HepG2 (cell line): Measurements from ENCODE around the gene DHRS11. TPM values are rescaled to one million over a fixed set of nuclear protein-coding genes. Genes with fewer than 3 reads are reported as not detected.

Experiments used
- ATF6 ChIP-seq: sonication (generic); formaldehyde crosslinking; conservative IDR thresholded peaks from 2 replicates; pipeline ENCODE4 v1.4.0; 2020; ENCODE audit warnings: missing genetic modification reagents
- GATAD2A ChIP-seq: IDR thresholded peaks from 2 replicates; pipeline ENCODE4 v1.6.1; 2016
- IRF1 ChIP-seq: sonication (generic); formaldehyde crosslinking; IDR thresholded peaks from 2 replicates; pipeline ENCODE4 v1.4.0; 2020; ENCODE audit warnings: low read depth, mild to moderate bottlenecking, missing genetic modification reagents
- MBD4 ChIP-seq: IDR thresholded peaks from 2 replicates; pipeline ENCODE4 v1.6.1; 2012; ENCODE audit warnings: low read length, inconsistent platforms, borderline replicate concordance
- POLR2A ChIP-seq, 2 experiments: IDR thresholded peaks; 2 replicates each; pipeline ENCODE4 v1.6.1; 2011; ENCODE audit warnings: low read depth in 2 of 2, low read length in 2 of 2, mild to moderate bottlenecking in 1 of 2, moderate library complexity in 1 of 2; ENCODE audit not compliant: insufficient read depth in 1 of 2
- RBM39 ChIP-seq: fragments of 200-400 bp; formaldehyde crosslinking; IDR thresholded peaks from one replicate; pipeline ENCODE4 v1.6.1; 2018; ENCODE audit warnings: antibody characterized with exemption, mild to moderate bottlenecking, low read depth, low read length; ENCODE audit not compliant: poor library complexity, severe bottlenecking
- TEAD3 ChIP-seq: optimal IDR thresholded peaks from 2 replicates; pipeline ENCODE3; 2016; ENCODE audit warnings: borderline replicate concordance
- THAP11 ChIP-seq: IDR thresholded peaks from 2 replicates; pipeline ENCODE4 v1.6.1; 2016; ENCODE audit warnings: missing biosample characterization, missing genetic modification reagents
- ZBTB1 ChIP-seq: sonication (generic); formaldehyde crosslinking; IDR thresholded peaks from 2 replicates; pipeline ENCODE4 v1.4.0; 2020; ENCODE audit warnings: missing genetic modification reagents, borderline replicate concordance
- ZBTB3 ChIP-seq: sonication (generic); formaldehyde crosslinking; IDR thresholded peaks from 2 replicates; pipeline ENCODE4 v1.4.0; 2020; ENCODE audit warnings: low read depth, mild to moderate bottlenecking, moderate library complexity, missing genetic modification reagents, borderline replicate concordance
- ZNF230 ChIP-seq: sonication (generic); formaldehyde crosslinking; IDR thresholded peaks from 2 replicates; pipeline ENCODE4 v1.4.0; 2020; ENCODE audit warnings: mild to moderate bottlenecking, missing genetic modification reagents
- ZNF670 ChIP-seq: sonication (generic); formaldehyde crosslinking; IDR thresholded peaks from 2 replicates; pipeline ENCODE4 v1.8.0; 2022; ENCODE audit warnings: mild to moderate bottlenecking, missing genetic modification reagents, borderline replicate concordance
- ZNF749 ChIP-seq: sonication (generic); formaldehyde crosslinking; IDR thresholded peaks from 2 replicates; pipeline ENCODE4 v1.8.0; 2022; ENCODE audit warnings: mild to moderate bottlenecking, missing genetic modification reagents, moderate library complexity, borderline replicate concordance
- ZNF891 ChIP-seq: sonication (generic); formaldehyde crosslinking; IDR thresholded peaks from 2 replicates; pipeline ENCODE4 v1.5.0; 2020; ENCODE audit warnings: mild to moderate bottlenecking, missing genetic modification reagents
- ZSCAN30 ChIP-seq: sonication (generic); formaldehyde crosslinking; IDR thresholded peaks from 2 replicates; pipeline ENCODE4 v1.5.0; 2020; ENCODE audit warnings: mild to moderate bottlenecking, missing genetic modification reagents
- polyA plus RNA-seq, 8 experiments: library from polyadenylated mRNA; depleted of rRNA in 3 of 8; stranded (reverse) in 7 of 8; unstranded in 1 of 8; fragments of >200 nt; fragmentation: Illumina TruSeq in 4 of 8; extraction: Trizol in 4 of 8; gene quantifications; 2 replicates each; pipeline versions ENCODE4 v1.2.1 to v1.2.3, GENCODE V29; 2011 to 2016; ENCODE audit warnings: low read depth in 4 of 8, missing spikeins in 1 of 8, mixed read lengths in 1 of 8; ENCODE audit not compliant: insufficient read depth in 1 of 8
- total RNA-seq, 5 experiments: library from RNA; depleted of rRNA; stranded (reverse); fragments of >200 nt; fragmentation: Illumina TruSeq; extraction: Trizol; gene quantifications; 2 replicates each; pipeline ENCODE4 v1.2.3, GENCODE V29; 2016; ENCODE audit warnings: low read depth in 1 of 5
- TF ChIP-seq, protein P1 (sequence below): sonication (generic); formaldehyde crosslinking; IDR thresholded peaks from 2 replicates; pipeline ENCODE4 v1.5.0; 2020; ENCODE audit warnings: mild to moderate bottlenecking, missing genetic modification reagents
- TF ChIP-seq, protein P2 (sequence below): sonication (generic); formaldehyde crosslinking; IDR thresholded peaks from 2 replicates; pipeline ENCODE4 v1.9.0; 2022; ENCODE audit warnings: missing genetic modification reagents, mild to moderate bottlenecking, borderline replicate concordance
- TF ChIP-seq, protein P3 (sequence below): sonication (generic); formaldehyde crosslinking; IDR thresholded peaks from 2 replicates; pipeline ENCODE4 v1.9.0; 2021; ENCODE audit warnings: missing genetic modification reagents, borderline replicate concordance

The DHRS11 gene
- total and polyA plus RNA-seq, 2 of the 13 experiments (the other 11 are each of a cell fraction or from before 2014, with no cell fraction given), result 28.4 to 41.9 TPM

- TF ChIP-seq MBD4, result no peak
- peak; percentile 43 for TF ChIP-seq GATAD2A (CRISPR knock-in tag)
- TF ChIP-seq, protein P1, sequence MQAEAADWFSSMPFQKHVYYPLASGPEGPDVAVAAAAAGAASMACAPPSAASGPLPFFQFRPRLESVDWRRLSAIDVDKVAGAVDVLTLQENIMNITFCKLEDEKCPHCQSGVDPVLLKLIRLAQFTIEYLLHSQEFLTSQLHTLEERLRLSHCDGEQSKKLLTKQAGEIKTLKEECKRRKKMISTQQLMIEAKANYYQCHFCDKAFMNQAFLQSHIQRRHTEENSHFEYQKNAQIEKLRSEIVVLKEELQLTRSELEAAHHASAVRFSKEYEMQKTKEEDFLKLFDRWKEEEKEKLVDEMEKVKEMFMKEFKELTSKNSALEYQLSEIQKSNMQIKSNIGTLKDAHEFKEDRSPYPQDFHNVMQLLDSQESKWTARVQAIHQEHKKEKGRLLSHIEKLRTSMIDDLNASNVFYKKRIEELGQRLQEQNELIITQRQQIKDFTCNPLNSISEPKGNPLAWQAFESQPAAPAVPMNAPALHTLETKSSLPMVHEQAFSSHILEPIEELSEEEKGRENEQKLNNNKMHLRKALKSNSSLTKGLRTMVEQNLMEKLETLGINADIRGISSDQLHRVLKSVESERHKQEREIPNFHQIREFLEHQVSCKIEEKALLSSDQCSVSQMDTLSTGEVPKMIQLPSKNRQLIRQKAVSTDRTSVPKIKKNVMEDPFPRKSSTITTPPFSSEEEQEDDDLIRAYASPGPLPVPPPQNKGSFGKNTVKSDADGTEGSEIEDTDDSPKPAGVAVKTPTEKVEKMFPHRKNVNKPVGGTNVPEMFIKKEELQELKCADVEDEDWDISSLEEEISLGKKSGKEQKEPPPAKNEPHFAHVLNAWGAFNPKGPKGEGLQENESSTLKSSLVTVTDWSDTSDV (CRISPR knock-in tag), result no peak
- peak; percentile 88 for TF ChIP-seq THAP11 (CRISPR knock-in tag)
- TF ChIP-seq ZNF670 (CRISPR knock-in tag), result peak; percentile 40; the same call in 1 of the 2 replicates
- TF ChIP-seq TEAD3 (CRISPR knock-in tag), result peak; percentile 14
- no peak for TF ChIP-seq ATF6 (CRISPR knock-in tag)
- TF ChIP-seq ZNF749 (CRISPR knock-in tag), result 0 out of 2 replicates have a peak, but pooled peaks have one; percentile 60
- TF ChIP-seq, protein P2, sequence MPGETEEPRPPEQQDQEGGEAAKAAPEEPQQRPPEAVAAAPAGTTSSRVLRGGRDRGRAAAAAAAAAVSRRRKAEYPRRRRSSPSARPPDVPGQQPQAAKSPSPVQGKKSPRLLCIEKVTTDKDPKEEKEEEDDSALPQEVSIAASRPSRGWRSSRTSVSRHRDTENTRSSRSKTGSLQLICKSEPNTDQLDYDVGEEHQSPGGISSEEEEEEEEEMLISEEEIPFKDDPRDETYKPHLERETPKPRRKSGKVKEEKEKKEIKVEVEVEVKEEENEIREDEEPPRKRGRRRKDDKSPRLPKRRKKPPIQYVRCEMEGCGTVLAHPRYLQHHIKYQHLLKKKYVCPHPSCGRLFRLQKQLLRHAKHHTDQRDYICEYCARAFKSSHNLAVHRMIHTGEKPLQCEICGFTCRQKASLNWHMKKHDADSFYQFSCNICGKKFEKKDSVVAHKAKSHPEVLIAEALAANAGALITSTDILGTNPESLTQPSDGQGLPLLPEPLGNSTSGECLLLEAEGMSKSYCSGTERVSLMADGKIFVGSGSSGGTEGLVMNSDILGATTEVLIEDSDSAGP (CRISPR knock-in tag), result peak; percentile 60
- peak; percentile 79 for TF ChIP-seq RBM39
- no peak for TF ChIP-seq ZBTB3 (CRISPR knock-in tag)
- TF ChIP-seq POLR2A (IDR thresholded peaks at IDR 0.05; ENCODE audit: insufficient read depth in 1 of 2, low read depth in 2 of 2, low read length in 2 of 2), result peak; percentile 59 to 65; a peak in 3 of 4 replicates
- TF ChIP-seq, protein P3, sequence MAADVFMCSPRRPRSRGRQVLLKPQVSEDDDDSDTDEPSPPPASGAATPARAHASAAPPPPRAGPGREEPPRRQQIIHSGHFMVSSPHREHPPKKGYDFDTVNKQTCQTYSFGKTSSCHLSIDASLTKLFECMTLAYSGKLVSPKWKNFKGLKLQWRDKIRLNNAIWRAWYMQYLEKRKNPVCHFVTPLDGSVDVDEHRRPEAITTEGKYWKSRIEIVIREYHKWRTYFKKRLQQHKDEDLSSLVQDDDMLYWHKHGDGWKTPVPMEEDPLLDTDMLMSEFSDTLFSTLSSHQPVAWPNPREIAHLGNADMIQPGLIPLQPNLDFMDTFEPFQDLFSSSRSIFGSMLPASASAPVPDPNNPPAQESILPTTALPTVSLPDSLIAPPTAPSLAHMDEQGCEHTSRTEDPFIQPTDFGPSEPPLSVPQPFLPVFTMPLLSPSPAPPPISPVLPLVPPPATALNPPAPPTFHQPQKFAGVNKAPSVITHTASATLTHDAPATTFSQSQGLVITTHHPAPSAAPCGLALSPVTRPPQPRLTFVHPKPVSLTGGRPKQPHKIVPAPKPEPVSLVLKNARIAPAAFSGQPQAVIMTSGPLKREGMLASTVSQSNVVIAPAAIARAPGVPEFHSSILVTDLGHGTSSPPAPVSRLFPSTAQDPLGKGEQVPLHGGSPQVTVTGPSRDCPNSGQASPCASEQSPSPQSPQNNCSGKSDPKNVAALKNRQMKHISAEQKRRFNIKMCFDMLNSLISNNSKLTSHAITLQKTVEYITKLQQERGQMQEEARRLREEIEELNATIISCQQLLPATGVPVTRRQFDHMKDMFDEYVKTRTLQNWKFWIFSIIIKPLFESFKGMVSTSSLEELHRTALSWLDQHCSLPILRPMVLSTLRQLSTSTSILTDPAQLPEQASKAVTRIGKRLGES (CRISPR knock-in tag), result no peak
- TF ChIP-seq ZBTB1 (CRISPR knock-in tag), result no peak
- TF ChIP-seq ZSCAN30 (CRISPR knock-in tag), result no peak
- peak; percentile 31; the same call in 1 of the 2 replicates for TF ChIP-seq ZNF230 (CRISPR knock-in tag)
- peak; percentile 81; the same call in 1 of the 2 replicates for TF ChIP-seq ZNF891 (CRISPR knock-in tag)
- TF ChIP-seq IRF1 (CRISPR knock-in tag), result no peak
These were observed 45.9 kb upstream of the DHRS11 start (continued) for GRCh38 chr17:36545465-36546417.
